HG02759 (cell line): ENCODE measurements around the gene KCTD6.

Source experiments
- ATAC-seq: cut with Tn5 transposase; IDR thresholded peaks from one replicate; pipeline ENCODE4 v1.9.1; 2021; ENCODE audit warnings: mild to moderate bottlenecking, moderate library complexity; ENCODE audit not compliant: unreplicated experiment

KCTD6 gene

GRCh38 chr3:58485801-58486435 lies 6.0 kb upstream of the KCTD6 start:
- ATAC-seq = no peak

GRCh38 chr3:58487140-58487886 lies 4.6 kb upstream of the KCTD6 start:
- ATAC-seq = no peak

- ATAC-seq = no peak
Measured at GRCh38 chr3:58488967-58489366, 2.9 kb upstream of the KCTD6 start.

GRCh38 chr3:58490860-58491501 lies 915 bp upstream of the KCTD6 start:
- no peak for ATAC-seq

- no peak for ATAC-seq
Measured at GRCh38 chr3:58492494-58492905, 604 bp downstream of the KCTD6 start.

- ATAC-seq = no peak
Measured at GRCh38 chr3:58494107-58494506, 2.2 kb downstream of the KCTD6 start.

GRCh38 chr3:58495101-58495500 lies 3.2 kb downstream of the KCTD6 start:
- no peak for ATAC-seq

- ATAC-seq = no peak
Measured at GRCh38 chr3:58496206-58496857, 4.4 kb downstream of the KCTD6 start.

- no peak for ATAC-seq
Measured at GRCh38 chr3:58497097-58497496, 5.2 kb downstream of the KCTD6 start.

- no peak for ATAC-seq
Measured at GRCh38 chr3:58502872-58503271, 11.0 kb downstream of the KCTD6 start.

GRCh38 chr3:58507356-58508078 lies 15.6 kb downstream of the KCTD6 start:
- ATAC-seq = no peak

GRCh38 chr3:58508437-58508836 lies 16.5 kb downstream of the KCTD6 start:
- no peak for ATAC-seq

GRCh38 chr3:58514405-58514804 lies 22.5 kb downstream of the KCTD6 start:
- ATAC-seq = no peak

- ATAC-seq = no peak
Measured at GRCh38 chr3:58518291-58518789, 26.4 kb downstream of the KCTD6 start.

- no peak for ATAC-seq
Measured at GRCh38 chr3:58519668-58520402, 27.9 kb downstream of the KCTD6 start.

GRCh38 chr3:58520403-58521335 lies 28.8 kb downstream of the KCTD6 start:
- ATAC-seq = no peak

GRCh38 chr3:58521336-58521670 lies 29.4 kb downstream of the KCTD6 start:
- no peak for ATAC-seq

- ATAC-seq = no peak
Measured at GRCh38 chr3:58521917-58522631, 30.2 kb downstream of the KCTD6 start.
